A673 (cell line): ENCODE measurements around the gene RELL1. TPM values are rescaled to one million over a fixed set of nuclear protein-coding genes. Genes with fewer than 3 reads are reported as not detected.
"Not testable (repeated sequence)": the region's sequence is repeated elsewhere in the genome, so short reads cannot be mapped to it uniquely, and the experiment has no call there.

Experiments
- BruUV-seq: library from RNA; stranded (reverse); fragments of 400-500 nt; replicated peaks from 2 replicates; lab custom pipeline; 2021; lab: Mats Ljungman, UMichigan
- CTCF ChIA-PET: fragments of 300-600 bp; sonication (Branson Sonifier 250); formaldehyde crosslinking; loops from one replicate; lab custom pipeline; 2022; ENCODE audit warnings: antibody characterized with exemption; lab: Charles Lee
- POLR2A ChIA-PET: fragments of 300-600 bp; sonication (Branson Sonifier 250); formaldehyde crosslinking; loops from one replicate; lab custom pipeline; 2022; ENCODE audit warnings: antibody characterized with exemption; ENCODE audit not compliant: low non-redundant PET; lab: Charles Lee
- DNase-seq: peaks from one replicate; pipeline ENCODE4 v3.0.0-alpha.2; 2015; ENCODE audit warnings: low spot score
- H3K27ac ChIP-seq: fragments of 200-600 bp; sonication (generic); 2 replicates; pipeline ENCODE4 v1.5.1; 2016; ENCODE audit warnings: mixed run types, low read depth, mild to moderate bottlenecking, mixed read lengths, antibody characterized with exemption, low read length; ENCODE audit not compliant: poor library complexity, severe bottlenecking
- H3K27me3 ChIP-seq: fragments of 200-600 bp; sonication (generic); replicated peaks from 2 replicates; pipeline ENCODE4 v1.6.1; 2017; ENCODE audit warnings: mixed run types, low read depth, mild to moderate bottlenecking, mixed read lengths, antibody characterized with exemption, low read length; ENCODE audit not compliant: insufficient read depth, poor library complexity
- H3K36me3 ChIP-seq: fragments of 200-600 bp; sonication (generic); 2 replicates; pipeline ENCODE4 v1.6.1; 2016; ENCODE audit warnings: mixed run types, mild to moderate bottlenecking, mixed read lengths, antibody characterized with exemption, low read length; ENCODE audit not compliant: insufficient read depth, poor library complexity, severe bottlenecking
- H3K4me1 ChIP-seq: fragments of 200-600 bp; sonication (generic); 2 replicates; pipeline ENCODE4 v1.6.1; 2017; ENCODE audit warnings: mixed run types, mild to moderate bottlenecking, mixed read lengths, antibody characterized with exemption, low read length; ENCODE audit not compliant: insufficient read depth, poor library complexity, severe bottlenecking
- H3K4me3 ChIP-seq: fragments of 200-600 bp; sonication (generic); 2 replicates; pipeline ENCODE4 v1.5.1; 2016; ENCODE audit warnings: low read depth, mixed run types, mild to moderate bottlenecking, mixed read lengths, low read length; ENCODE audit not compliant: poor library complexity, severe bottlenecking
- H3K9me3 ChIP-seq: fragments of 200-600 bp; sonication (generic); 2 replicates; pipeline ENCODE4 v1.6.1; 2016; ENCODE audit warnings: mixed run types, low read depth, mild to moderate bottlenecking, mixed read lengths, antibody characterized with exemption, low read length; ENCODE audit not compliant: poor library complexity, severe bottlenecking
- EZH2 ChIP-seq: fragments of 200-600 bp; sonication (generic); IDR thresholded peaks from 2 replicates; pipeline ENCODE4 v1.6.1; 2017; ENCODE audit warnings: borderline replicate concordance, low read depth, mild to moderate bottlenecking, mixed read lengths, antibody characterized with exemption, low read length; ENCODE audit not compliant: poor library complexity, severe bottlenecking
- intact Hi-C: fragments of 100-400 bp; cut with micrococcal nuclease; formaldehyde crosslinking; loops from one replicate; pipeline ENCODE4 v1.10.0; 2022; ENCODE audit not compliant: unreplicated experiment
- total RNA-seq: library from RNA; stranded (reverse); gene quantifications from 2 replicates; pipeline ENCODE4 v1.2.3, GENCODE V29; 2021
- TF ChIP-seq, protein P1 (sequence below): fragments of 300-800, 200-600 bp; sonication (generic); conservative IDR thresholded peaks from 2 replicates; pipeline ENCODE4 v1.5.1; 2017; ENCODE audit warnings: low read depth, mild to moderate bottlenecking, antibody characterized with exemption, low read length, moderate library complexity, mixed read lengths

RELL1 gene
- total RNA-seq, 1 experiment from 2014 or later = 6.0 TPM

DNA sequence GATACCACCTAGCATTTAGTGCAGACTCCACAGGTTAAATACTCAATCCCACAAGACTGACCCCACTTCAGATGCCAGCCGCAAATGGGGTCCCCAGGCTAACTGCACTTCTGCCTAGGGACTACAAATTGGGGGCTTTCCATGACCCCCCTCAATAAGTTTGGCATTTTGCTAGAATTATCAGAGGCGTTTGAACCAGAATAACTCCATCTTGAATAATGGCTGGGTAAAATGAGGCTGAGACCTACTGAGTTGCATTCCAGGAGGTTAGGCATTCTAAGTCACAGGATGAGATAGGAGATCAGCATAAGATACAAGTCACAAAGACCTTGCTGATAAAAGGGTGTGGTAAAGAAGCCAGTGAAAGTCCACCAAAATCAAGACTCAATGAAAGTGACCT is 15.1 kb downstream of the RELL1 start:
- CTCF ChIA-PET = no interaction called here
- H3K4me3 ChIP-seq = no peak overlapping the region
- POLR2A ChIA-PET = no interaction called here
- BruUV-seq = no TSS peak
- H3K27me3 ChIP-seq = no peaks in the 10 kb centered on the region
- no peaks in the 10 kb centered on the region for H3K36me3 ChIP-seq
- intact Hi-C loops = no loop called here
- no peak overlapping the region for H3K27ac ChIP-seq
- no peak for TF ChIP-seq EZH2
- TF ChIP-seq, protein P1, sequence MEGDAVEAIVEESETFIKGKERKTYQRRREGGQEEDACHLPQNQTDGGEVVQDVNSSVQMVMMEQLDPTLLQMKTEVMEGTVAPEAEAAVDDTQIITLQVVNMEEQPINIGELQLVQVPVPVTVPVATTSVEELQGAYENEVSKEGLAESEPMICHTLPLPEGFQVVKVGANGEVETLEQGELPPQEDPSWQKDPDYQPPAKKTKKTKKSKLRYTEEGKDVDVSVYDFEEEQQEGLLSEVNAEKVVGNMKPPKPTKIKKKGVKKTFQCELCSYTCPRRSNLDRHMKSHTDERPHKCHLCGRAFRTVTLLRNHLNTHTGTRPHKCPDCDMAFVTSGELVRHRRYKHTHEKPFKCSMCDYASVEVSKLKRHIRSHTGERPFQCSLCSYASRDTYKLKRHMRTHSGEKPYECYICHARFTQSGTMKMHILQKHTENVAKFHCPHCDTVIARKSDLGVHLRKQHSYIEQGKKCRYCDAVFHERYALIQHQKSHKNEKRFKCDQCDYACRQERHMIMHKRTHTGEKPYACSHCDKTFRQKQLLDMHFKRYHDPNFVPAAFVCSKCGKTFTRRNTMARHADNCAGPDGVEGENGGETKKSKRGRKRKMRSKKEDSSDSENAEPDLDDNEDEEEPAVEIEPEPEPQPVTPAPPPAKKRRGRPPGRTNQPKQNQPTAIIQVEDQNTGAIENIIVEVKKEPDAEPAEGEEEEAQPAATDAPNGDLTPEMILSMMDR = no peak
- peaks cover 16% of the 10 kb centered on the region for H3K4me1 ChIP-seq
- DNase-seq = no peak
- no peaks in the 10 kb centered on the region for H3K9me3 ChIP-seq

DNA sequence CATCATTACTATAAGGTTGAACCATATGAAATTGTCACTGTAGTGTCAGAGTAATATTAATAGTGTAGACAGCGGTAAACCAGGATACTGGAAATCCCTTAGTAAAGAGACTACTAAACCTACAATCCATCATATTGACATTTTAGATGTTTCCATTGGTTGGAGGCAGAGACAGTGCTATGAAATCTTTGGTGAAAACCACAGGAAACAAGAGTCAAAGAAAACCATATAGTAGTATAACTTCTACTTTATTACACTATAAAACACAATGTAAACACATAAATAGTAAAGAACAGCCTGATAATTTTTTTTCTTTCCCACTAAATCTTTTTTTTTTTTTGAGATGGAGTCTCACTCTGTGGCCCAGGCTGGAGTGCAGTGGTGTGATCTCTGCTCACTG is 15.9 kb downstream of the RELL1 start:
- no peak for TF ChIP-seq EZH2
- TF ChIP-seq, protein P1 = no peak
- Histone ChIP-seq H3K27ac (no peak overlapping the region), H3K4me1 (peaks cover 13% of the 10 kb centered on the region), H3K27me3 (no peaks in the 10 kb centered on the region), H3K36me3 (no peaks in the 10 kb centered on the region), H3K9me3 (no peaks in the 10 kb centered on the region), H3K4me3 (no peak overlapping the region)
- no peak for DNase-seq
- intact Hi-C loops = no loop called here
- no TSS peak for BruUV-seq
- ChIA-PET POLR2A (no interaction called here), CTCF (no interaction called here)

DNA sequence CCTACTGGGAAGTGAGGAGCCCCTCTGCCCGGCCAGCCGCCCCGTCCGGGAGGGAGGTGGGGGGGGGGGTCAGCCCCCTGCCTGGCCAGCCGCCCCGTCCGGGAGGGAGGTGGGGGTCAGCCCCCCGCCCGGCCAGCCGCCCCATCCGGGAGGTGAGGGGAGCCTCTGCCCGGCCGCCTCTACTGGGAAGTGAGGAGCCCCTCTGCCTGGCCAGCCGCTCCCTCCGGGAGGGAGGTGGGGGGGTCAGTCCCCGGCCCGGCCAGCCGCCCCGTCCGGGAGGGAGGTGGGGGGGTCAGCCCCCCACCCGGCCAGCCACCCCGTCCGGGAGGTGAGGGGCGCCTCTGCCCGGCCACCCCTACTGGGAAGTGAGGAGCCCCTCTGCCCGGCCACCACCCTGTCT is 17.1 kb downstream of the RELL1 start:
- H3K4me1 ChIP-seq, H3K36me3 ChIP-seq, BruUV-seq, POLR2A ChIA-PET, H3K9me3 ChIP-seq, DNase-seq, H3K27me3 ChIP-seq, CTCF ChIA-PET, H3K27ac ChIP-seq, H3K4me3 ChIP-seq, intact Hi-C loops: not testable (repeated sequence)
